Upper lobe of right lung (tissue), 1 donor: ENCODE measurements around the gene IRGQ. TPM values are rescaled to one million over a fixed set of nuclear protein-coding genes. Genes with fewer than 3 reads are reported as not detected.

Source experiments
- ATAC-seq: fragments of 200-7000 bp; cut with Tn5 transposase; one replicate; pipeline ENCODE4 v1.9.1; 2020; ENCODE audit warnings: mild to moderate bottlenecking, moderate library complexity
- DNase-seq: peaks from one replicate; pipeline ENCODE4 v3.0.0-alpha.2; 2020
- H3K27ac ChIP-seq: fragments of 200-600 bp; one replicate; pipeline ENCODE4 v1.8.0; 2022
- H3K27me3 ChIP-seq: fragments of 200-600 bp; one replicate; pipeline ENCODE4 v1.8.0; 2022; ENCODE audit warnings: mild to moderate bottlenecking
- H3K36me3 ChIP-seq: fragments of 200-600 bp; one replicate; pipeline ENCODE4 v1.8.0; 2022
- H3K4me1 ChIP-seq: fragments of 200-600 bp; one replicate; pipeline ENCODE4 v1.8.0; 2022
- H3K4me3 ChIP-seq: fragments of 200-600 bp; one replicate; pipeline ENCODE4 v1.8.0; 2022; ENCODE audit warnings: mild to moderate bottlenecking
- H3K9me3 ChIP-seq: fragments of 200-600 bp; one replicate; pipeline ENCODE4 v1.8.0; 2022
- CTCF ChIP-seq: fragments of 200-600 bp; IDR thresholded peaks from one replicate; pipeline ENCODE4 v1.8.0; 2022; ENCODE audit warnings: antibody characterized with exemption
- intact Hi-C: fragments of 100-400 bp; cut with DNase I; formaldehyde crosslinking; loops from one replicate; pipeline ENCODE4 v1.11.0; 2022
- total RNA-seq: library from RNA; stranded (reverse); fragmentation: NEBNext Ultra II Directional; extraction: Animal tissue kit (Norgen Biotek cat#: 25700); gene quantifications from one replicate; pipeline ENCODE4 v1.2.1, GENCODE V29; 2021
- donor health status: DM: no; HTN: yes; CAD: no; lungs with severe emphysema.

Gene IRGQ
- total RNA-seq, 1 donor from 2014 or later, result 23.2 TPM

GRCh38 chr19:43628646-43629326 lies 32.9 kb upstream of the IRGQ start:
- no peak for TF ChIP-seq CTCF
- ATAC-seq, result no peak

GRCh38 chr19:43626838-43627237 lies 30.9 kb upstream of the IRGQ start:
- no peak for TF ChIP-seq CTCF
- no peak for DNase-seq
- no peaks in the 10 kb centered on the region for H3K27me3 ChIP-seq
- intact Hi-C loops, result no loop called here
- H3K9me3 ChIP-seq, result no peaks in the 10 kb centered on the region
- H3K27ac ChIP-seq, result no peak overlapping the region
- no peaks in the 10 kb centered on the region for H3K4me1 ChIP-seq
- no peak overlapping the region for H3K4me3 ChIP-seq
- no peaks in the 10 kb centered on the region for H3K36me3 ChIP-seq
- no peak for ATAC-seq

More at GRCh38 chr19:43628646-43629326, 32.9 kb upstream of the IRGQ start:
- no peaks in the 10 kb centered on the region for H3K27me3 ChIP-seq
- H3K9me3 ChIP-seq, result no peaks in the 10 kb centered on the region
- no peak overlapping the region for H3K27ac ChIP-seq
- DNase-seq, result no peak
- no peaks in the 10 kb centered on the region for H3K4me1 ChIP-seq
- H3K4me3 ChIP-seq, result no peak overlapping the region
- intact Hi-C loops, result no loop called here
- no peaks in the 10 kb centered on the region for H3K36me3 ChIP-seq

GRCh38 chr19:43625918-43626579 lies 30.1 kb upstream of the IRGQ start:
- peak; percentile 50 for ATAC-seq
- no peak for DNase-seq

GRCh38 chr19:43624933-43625332 lies 29.0 kb upstream of the IRGQ start:
- Histone ChIP-seq H3K27me3 (no peaks in the 10 kb centered on the region), H3K36me3 (no peaks in the 10 kb centered on the region), H3K4me1 (no peaks in the 10 kb centered on the region), H3K9me3 (no peaks in the 10 kb centered on the region), H3K27ac (no peak overlapping the region), H3K4me3 (no peak overlapping the region)
- DNase-seq, result peak; percentile 83
- peak; percentile 65 for ATAC-seq
- TF ChIP-seq CTCF, result peak; percentile 15
- intact Hi-C loops, result no loop called here

More at GRCh38 chr19:43625918-43626579, 30.1 kb upstream of the IRGQ start:
- H3K9me3 ChIP-seq, result no peaks in the 10 kb centered on the region
- H3K4me3 ChIP-seq, result no peak overlapping the region
- intact Hi-C loops, result no loop called here
- no peaks in the 10 kb centered on the region for H3K36me3 ChIP-seq
- no peak for TF ChIP-seq CTCF
- H3K27me3 ChIP-seq, result no peaks in the 10 kb centered on the region
- H3K4me1 ChIP-seq, result no peaks in the 10 kb centered on the region
- no peak overlapping the region for H3K27ac ChIP-seq

- no peak for ATAC-seq
- intact Hi-C loops, result no loop called here
Measured at GRCh38 chr19:43623889-43624670, 28.1 kb upstream of the IRGQ start.

More at GRCh38 chr19:43623889-43624670, 28.1 kb upstream of the IRGQ start:
- Histone ChIP-seq H3K4me3 (no peak overlapping the region), H3K27ac (no peak overlapping the region), H3K4me1 (no peaks in the 10 kb centered on the region), H3K36me3 (no peaks in the 10 kb centered on the region), H3K27me3 (no peaks in the 10 kb centered on the region), H3K9me3 (no peaks in the 10 kb centered on the region)
- TF ChIP-seq CTCF, result no peak
- DNase-seq, result no peak
